K562 (cell line): Measurements from ENCODE around the gene SYTL4. TPM values are rescaled to one million over a fixed set of nuclear protein-coding genes. Genes with fewer than 3 reads are reported as not detected.

ENCODE experiments used
- ATAC-seq: fragments of 200-7000 bp; cut with Tn5 transposase; 3 replicates; pipeline ENCODE4 v1.9.1; 2020; ENCODE audit warnings: moderate library complexity
- BruUV-seq: library from RNA; stranded (reverse); fragments of 400-500 nt; replicated peaks from 2 replicates; lab custom pipeline; 2021; lab: Mats Ljungman, UMichigan
- CTCF ChIA-PET: fragments of 300-600 bp; formaldehyde crosslinking; extraction: SDS; loops from one replicate; lab custom pipeline; 2021; ENCODE audit warnings: low intra/inter-chr PET ratio; lab: Yijun Ruan, JAX
- POLR2A ChIA-PET: fragments of 300-600, 350-650 bp; sonication (Branson Sonifier 250); formaldehyde crosslinking; extraction: SDS; loops from one replicate; lab custom pipeline; 2021; ENCODE audit warnings: antibody characterized with exemption, inconsistent platforms; lab: Yijun Ruan, JAX
- DNase-seq, 4 experiments: peaks; one replicate each; pipeline versions ENCODE4 v3.0.0 to v3.0.0-alpha.2; 2011 to 2018; ENCODE audit warnings: low spot score in 3 of 4, mixed read lengths in 3 of 4; ENCODE audit errors: extremely low read depth in 1 of 4
- FAIRE-seq: peaks from 2 replicates; lab custom pipeline; 2011; peaks lifted over from hg19 to GRCh38; lab: Jason Lieb, UNC
- H2AFZ ChIP-seq: 2 replicates; pipeline ENCODE4 v1.6.0; 2011; ENCODE audit warnings: low read depth, low read length, control low read depth, inconsistent platforms
- H3K27ac ChIP-seq: fragments of 200-600 bp; 3 replicates; pipeline ENCODE4 v1.8.0; 2011; ENCODE audit warnings: low read depth, mild to moderate bottlenecking, control low read depth, inconsistent platforms, low read length, moderate library complexity, mixed read lengths; ENCODE audit errors: extremely low read depth
- H3K27me3 ChIP-seq, 2 experiments: fragments of 300-600 bp in 1 of 2; 2 replicates in 1 of 2; 3 replicates in 1 of 2; pipeline versions ENCODE4 v1.6.0 to v1.8.0; 2011; ENCODE audit warnings: inconsistent platforms in 2 of 2, low read length in 2 of 2, mild to moderate bottlenecking in 1 of 2, mixed read lengths in 1 of 2, moderate library complexity in 1 of 2; ENCODE audit not compliant: control insufficient read depth in 2 of 2, insufficient read depth in 2 of 2
- H3K36me3 ChIP-seq: fragments of 300-600 bp; 3 replicates; pipeline ENCODE4 v1.8.0; 2011; ENCODE audit warnings: mild to moderate bottlenecking, low read length, inconsistent platforms; ENCODE audit not compliant: control insufficient read depth, insufficient read depth
- H3K4me1 ChIP-seq, 2 experiments: fragments of 200-600 bp in 1 of 2; replicated peaks in 1 of 2; 2 replicates in 1 of 2; 3 replicates in 1 of 2; pipeline versions ENCODE4 v1.5.1 to v1.8.0; 2011; ENCODE audit warnings: inconsistent platforms in 2 of 2, low read length in 2 of 2, mild to moderate bottlenecking in 1 of 2, mixed read lengths in 1 of 2, moderate library complexity in 1 of 2; ENCODE audit not compliant: control insufficient read depth in 2 of 2, insufficient read depth in 2 of 2
- H3K4me2 ChIP-seq: 2 replicates; pipeline ENCODE4 v1.6.1; 2011; ENCODE audit warnings: low read length, control low read depth, inconsistent platforms, mixed read lengths; ENCODE audit not compliant: insufficient read depth
- H3K4me3 ChIP-seq: fragments of 200-600 bp; sonication (generic), shearing (Covaris generic); 2 replicates; pipeline ENCODE4 v1.5.1; 2016; ENCODE audit warnings: control low read depth, inconsistent platforms
- H3K79me2 ChIP-seq: fragments of 200-600 bp; 3 replicates; pipeline ENCODE4 v1.8.0; 2011; ENCODE audit warnings: low read length, inconsistent platforms; ENCODE audit not compliant: control insufficient read depth, insufficient read depth
- H3K9ac ChIP-seq, 2 experiments: 2 replicates each; pipeline versions ENCODE4 v1.6.0 to v1.6.1; 2011; ENCODE audit warnings: low read depth in 2 of 2, low read length in 2 of 2, control low read depth in 1 of 2, inconsistent platforms in 1 of 2, mild to moderate bottlenecking in 1 of 2, mixed read lengths in 1 of 2; ENCODE audit not compliant: insufficient read depth in 1 of 2
- H3K9me1 ChIP-seq: one replicate; pipeline ENCODE4 v1.6.0; 2011; ENCODE audit warnings: inconsistent platforms, mild to moderate bottlenecking, low read length, moderate library complexity; ENCODE audit not compliant: control insufficient read depth, insufficient read depth
- H3K9me3 ChIP-seq: replicated peaks from 2 replicates; pipeline ENCODE4 v1.5.1; 2011; ENCODE audit warnings: low read depth, low read length, inconsistent platforms; ENCODE audit not compliant: control insufficient read depth, insufficient read depth
- H4K20me1 ChIP-seq: replicated peaks from 2 replicates; pipeline ENCODE4 v1.6.1; 2011; ENCODE audit warnings: low read length, inconsistent platforms, mixed read lengths; ENCODE audit not compliant: control insufficient read depth, insufficient read depth
- ARID3A ChIP-seq: IDR thresholded peaks from 2 replicates; pipeline ENCODE4 v1.6.1; 2012; ENCODE audit warnings: low read depth, low read length, improper control_type of control experiment, borderline replicate concordance
- FOXJ3 ChIP-seq: sonication (generic); formaldehyde crosslinking; IDR thresholded peaks from 2 replicates; pipeline ENCODE4 v1.4.0; 2020; ENCODE audit warnings: mild to moderate bottlenecking, missing genetic modification reagents
- GMEB1 ChIP-seq: fragments of 250-450 bp; sonication (Bioruptor Pico); IDR thresholded peaks from 2 replicates; pipeline ENCODE4 v1.4.0; 2020; ENCODE audit warnings: mild to moderate bottlenecking
- MCM5 ChIP-seq: fragments of 450-650 bp; IDR thresholded peaks from 2 replicates; pipeline ENCODE4 v1.6.1; 2016; ENCODE audit warnings: low read depth
- NFATC3 ChIP-seq: fragments of 450-650 bp; IDR thresholded peaks from 2 replicates; pipeline ENCODE4 v1.6.1; 2017; ENCODE audit warnings: mild to moderate bottlenecking
- NFIC ChIP-seq: fragments of 450-650 bp; IDR thresholded peaks from 2 replicates; pipeline ENCODE4 v1.6.1; 2017; ENCODE audit warnings: mild to moderate bottlenecking, inconsistent platforms
- SIN3A ChIP-seq, 2 experiments: fragments of 150-350 bp in 1 of 2; IDR thresholded peaks; 2 replicates each; pipeline ENCODE4 v1.6.1; 2011 to 2016; ENCODE audit warnings: borderline replicate concordance in 2 of 2, low read depth in 2 of 2, low read length in 2 of 2, mild to moderate bottlenecking in 2 of 2, moderate library complexity in 2 of 2; ENCODE audit not compliant: control insufficient read depth in 1 of 2
- TAF15 ChIP-seq: fragments of 200-400 bp; formaldehyde crosslinking; IDR thresholded peaks from 2 replicates; pipeline ENCODE4 v1.6.1; 2017; ENCODE audit warnings: mild to moderate bottlenecking, low read depth, low read length, moderate library complexity
- WGBS: fragments of 100-300 bp; shearing (Covaris generic); methylation state at CpG from one replicate; pipeline ENCODE4 v1.1.6; 2016; ENCODE audit warnings: low coverage, mixed read lengths; ENCODE audit not compliant: insufficient coverage; ENCODE audit errors: missing lambda C conversion rate; 5-methylcytosine and 5-hydroxymethylcytosine counted together
- in situ Hi-C: fragments of 300-500 bp; cut with MboI; formaldehyde crosslinking; loops from 4 replicates; pipeline ENCODE4 v1.15.0; 2018; ENCODE audit warnings: inconsistent platforms, mixed read lengths
- intact Hi-C: fragments of 100-400 bp; cut with micrococcal nuclease; formaldehyde crosslinking; loops from 2 replicates; pipeline ENCODE4 v1.14.2; 2022
- polyA plus RNA-seq, 8 experiments: library from polyadenylated mRNA; depleted of rRNA in 4 of 8; stranded (reverse) in 5 of 8; unstranded in 3 of 8; fragments of >200 nt; fragmentation: Nextera tagmentation in 2 of 8; fragmentation: Illumina TruSeq in 1 of 8; extraction: Ambion mirVana in 2 of 8; extraction: Trizol in 1 of 8; gene quantifications; 2 replicates each; pipeline versions ENCODE4 v1.2.1 to v1.2.3, GENCODE V29; 2011 to 2014; ENCODE audit warnings: inconsistent platforms in 1 of 8, missing spikeins in 1 of 8
- total RNA-seq, 7 experiments: library from RNA; depleted of rRNA in 6 of 7; stranded (reverse); fragments of >200 nt in 6 of 7; fragmentation: Illumina TruSeq in 2 of 7; extraction: Trizol in 2 of 7; gene quantifications; 2 replicates each; pipeline versions ENCODE4 v1.2.1 to v1.2.3, GENCODE V29; 2011 to 2021; ENCODE audit warnings: low replicate concordance in 1 of 7
- TF ChIP-seq, protein P1 (sequence below): fragments of 450-650 bp; IDR thresholded peaks from one replicate; pipeline ENCODE4 v1.6.1; 2018; ENCODE audit warnings: mild to moderate bottlenecking, moderate library complexity; ENCODE audit not compliant: partially characterized antibody

The SYTL4 gene
- total and polyA plus RNA-seq, 9 of the 15 experiments (the other 6 are each of a cell fraction or from before 2014, with no cell fraction given), result 0.65 to 9.0 (median 1.5) TPM

- Histone ChIP-seq H2AFZ (no peak overlapping the region), H3K36me3 (no peaks in the 10 kb centered on the region), H3K27me3 (no peaks in the 10 kb centered on the region), H3K79me2 (no peaks in the 10 kb centered on the region), H3K4me3 (no peak overlapping the region), H4K20me1 (no peaks in the 10 kb centered on the region), H3K9ac (no peak overlapping the region), H3K9me3 (no peaks in the 10 kb centered on the region), H3K4me1 (no peaks in the 10 kb centered on the region), H3K9me1 (no peaks in the 10 kb centered on the region), H3K27ac (no peak overlapping the region), H3K4me2 (no peak overlapping the region)
- FAIRE-seq (no peak), DNase-seq (no peak), ATAC-seq (no peak)
- WGBS, result 4% methylated on average over 7 of the region's 8 CpGs
- no TSS peak for BruUV-seq
- CTCF ChIA-PET, result no interaction called here
- TF ChIP-seq NFIC (peak; percentile 67), SIN3A (IDR thresholded peaks at IDR 0.05; ENCODE audit: borderline replicate concordance in 2 of 2, control insufficient read depth in 1 of 2, low read depth in 2 of 2, low read length in 2 of 2) (no peak)
- POLR2A ChIA-PET, result no interaction called here
- intact Hi-C loops, result no loop called here
- in situ Hi-C loops, result no loop called here
These were observed 83.2 kb downstream of the SYTL4 start for GRCh38 chrX:100648458-100649417.

DNA sequence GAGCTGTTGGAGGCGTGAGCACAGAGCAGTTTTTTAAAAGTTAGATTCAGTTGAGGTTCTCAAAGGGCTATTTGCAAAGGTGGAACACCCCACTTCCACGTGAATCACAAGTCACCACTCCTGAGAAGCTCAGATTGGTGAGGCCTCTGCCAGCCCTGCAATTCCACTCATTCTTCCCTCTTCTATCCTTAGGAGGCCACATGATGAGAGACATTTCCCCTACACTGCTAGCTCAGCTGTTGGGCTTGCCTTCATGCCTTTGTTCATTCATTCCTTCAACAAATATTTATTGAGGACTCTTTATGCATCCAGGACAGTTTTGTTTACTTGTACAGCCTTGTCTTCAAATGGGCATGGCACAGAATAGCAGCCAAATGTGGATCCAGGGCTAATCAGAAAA is 84.2 kb downstream of the SYTL4 start:
- H4K20me1 ChIP-seq, result no peaks in the 10 kb centered on the region
- BruUV-seq, result no TSS peak
- H3K27ac ChIP-seq, result no peak overlapping the region
- CTCF ChIA-PET, result no interaction called here
- H3K4me1 ChIP-seq, result no peaks in the 10 kb centered on the region
- no peaks in the 10 kb centered on the region for H3K79me2 ChIP-seq
- in situ Hi-C loops (no loop called here), intact Hi-C loops (no loop called here)
- 5% methylated on average over 2 of the region's 2 CpGs for WGBS
- H3K4me3 ChIP-seq, result no peak overlapping the region
- FAIRE-seq (no peak), ATAC-seq (no peak), DNase-seq (no peak)
- H3K36me3 ChIP-seq, result no peaks in the 10 kb centered on the region
- H3K9me3 ChIP-seq, result no peaks in the 10 kb centered on the region
- no peaks in the 10 kb centered on the region for H3K9me1 ChIP-seq
- no peak overlapping the region for H3K9ac ChIP-seq
- H3K4me2 ChIP-seq, result no peak overlapping the region
- H2AFZ ChIP-seq, result no peak overlapping the region
- no peaks in the 10 kb centered on the region for H3K27me3 ChIP-seq
- POLR2A ChIA-PET, result no interaction called here
- TF ChIP-seq FOXJ3 (CRISPR knock-in tag) (no peak), ARID3A (no peak), MCM5 (no peak), GMEB1 (no peak), NFATC3 (no peak), TAF15 (no peak)
- TF ChIP-seq, protein P1, sequence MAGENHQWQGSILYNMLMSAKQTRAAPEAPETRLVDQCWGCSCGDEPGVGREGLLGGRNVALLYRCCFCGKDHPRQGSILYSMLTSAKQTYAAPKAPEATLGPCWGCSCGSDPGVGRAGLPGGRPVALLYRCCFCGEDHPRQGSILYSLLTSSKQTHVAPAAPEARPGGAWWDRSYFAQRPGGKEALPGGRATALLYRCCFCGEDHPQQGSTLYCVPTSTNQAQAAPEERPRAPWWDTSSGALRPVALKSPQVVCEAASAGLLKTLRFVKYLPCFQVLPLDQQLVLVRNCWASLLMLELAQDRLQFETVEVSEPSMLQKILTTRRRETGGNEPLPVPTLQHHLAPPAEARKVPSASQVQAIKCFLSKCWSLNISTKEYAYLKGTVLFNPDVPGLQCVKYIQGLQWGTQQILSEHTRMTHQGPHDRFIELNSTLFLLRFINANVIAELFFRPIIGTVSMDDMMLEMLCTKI, result no peak
